WI38 (cell line): Measurements from ENCODE around the gene PLEKHG1.

Experiments
- H3K4me3 ChIP-seq: 2 replicates; pipeline ENCODE4 v1.5.1; 2011; ENCODE audit warnings: low read depth, mild to moderate bottlenecking, control low read depth, low read length
- TF ChIP-seq, protein P1 (sequence below): IDR thresholded peaks from 2 replicates; pipeline ENCODE4 v1.5.1; 2012; ENCODE audit warnings: low read depth, mild to moderate bottlenecking, control low read depth, low read length

The PLEKHG1 gene

GRCh38 chr6:150606647-150607328 is 7.1 kb downstream of the PLEKHG1 start:
- TF ChIP-seq, protein P1, sequence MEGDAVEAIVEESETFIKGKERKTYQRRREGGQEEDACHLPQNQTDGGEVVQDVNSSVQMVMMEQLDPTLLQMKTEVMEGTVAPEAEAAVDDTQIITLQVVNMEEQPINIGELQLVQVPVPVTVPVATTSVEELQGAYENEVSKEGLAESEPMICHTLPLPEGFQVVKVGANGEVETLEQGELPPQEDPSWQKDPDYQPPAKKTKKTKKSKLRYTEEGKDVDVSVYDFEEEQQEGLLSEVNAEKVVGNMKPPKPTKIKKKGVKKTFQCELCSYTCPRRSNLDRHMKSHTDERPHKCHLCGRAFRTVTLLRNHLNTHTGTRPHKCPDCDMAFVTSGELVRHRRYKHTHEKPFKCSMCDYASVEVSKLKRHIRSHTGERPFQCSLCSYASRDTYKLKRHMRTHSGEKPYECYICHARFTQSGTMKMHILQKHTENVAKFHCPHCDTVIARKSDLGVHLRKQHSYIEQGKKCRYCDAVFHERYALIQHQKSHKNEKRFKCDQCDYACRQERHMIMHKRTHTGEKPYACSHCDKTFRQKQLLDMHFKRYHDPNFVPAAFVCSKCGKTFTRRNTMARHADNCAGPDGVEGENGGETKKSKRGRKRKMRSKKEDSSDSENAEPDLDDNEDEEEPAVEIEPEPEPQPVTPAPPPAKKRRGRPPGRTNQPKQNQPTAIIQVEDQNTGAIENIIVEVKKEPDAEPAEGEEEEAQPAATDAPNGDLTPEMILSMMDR: no peak
- no peak overlapping the region for H3K4me3 ChIP-seq

DNA sequence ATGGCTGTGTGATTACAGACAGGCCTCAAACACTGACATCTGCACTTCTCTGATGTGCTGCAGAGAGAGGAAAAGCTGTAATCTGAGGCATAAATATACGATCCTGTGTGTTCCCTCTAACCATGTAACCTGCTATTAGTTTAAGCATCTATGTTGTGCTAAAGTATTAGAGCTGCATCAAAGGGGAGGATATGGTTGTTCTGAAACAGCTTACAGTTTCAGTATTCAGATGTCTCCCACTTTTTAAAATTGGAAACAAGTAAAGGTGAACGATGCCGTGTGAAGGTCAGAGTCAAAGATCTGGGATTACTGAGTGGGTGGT is 7.6 kb downstream of the PLEKHG1 start:
- no peak overlapping the region for H3K4me3 ChIP-seq
- TF ChIP-seq, protein P1: no peak

- TF ChIP-seq, protein P1: no peak
- H3K4me3 ChIP-seq: no peak overlapping the region
These were observed 10.9 kb downstream of the PLEKHG1 start for GRCh38 chr6:150610584-150610983.

DNA sequence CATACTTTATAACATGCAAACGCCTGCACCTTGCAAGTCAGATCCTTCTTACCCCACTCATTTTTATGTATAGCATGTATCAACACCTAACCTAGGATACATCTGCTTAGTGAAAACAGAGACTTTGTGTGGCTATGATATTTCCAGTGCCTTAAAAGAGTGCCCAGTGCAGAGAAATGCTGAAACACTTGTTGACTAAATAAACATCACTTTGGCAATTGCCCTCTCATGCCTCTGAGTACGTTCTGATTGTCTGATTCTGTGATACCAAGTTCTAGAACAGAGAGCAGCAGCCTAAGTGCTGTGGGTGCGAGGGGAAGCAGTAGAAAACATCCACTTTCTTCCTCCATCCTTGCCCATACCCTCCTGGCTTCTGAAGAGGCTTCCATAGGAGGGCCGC is 13.6 kb downstream of the PLEKHG1 start:
- no peak overlapping the region for H3K4me3 ChIP-seq
- TF ChIP-seq, protein P1: no peak

- TF ChIP-seq, protein P1: no peak
- H3K4me3 ChIP-seq: no peak overlapping the region
These were observed 16.3 kb downstream of the PLEKHG1 start for GRCh38 chr6:150615967-150616366.

GRCh38 chr6:150616586-150616985 is 16.9 kb downstream of the PLEKHG1 start:
- TF ChIP-seq, protein P1: no peak
- H3K4me3 ChIP-seq: no peak overlapping the region

DNA sequence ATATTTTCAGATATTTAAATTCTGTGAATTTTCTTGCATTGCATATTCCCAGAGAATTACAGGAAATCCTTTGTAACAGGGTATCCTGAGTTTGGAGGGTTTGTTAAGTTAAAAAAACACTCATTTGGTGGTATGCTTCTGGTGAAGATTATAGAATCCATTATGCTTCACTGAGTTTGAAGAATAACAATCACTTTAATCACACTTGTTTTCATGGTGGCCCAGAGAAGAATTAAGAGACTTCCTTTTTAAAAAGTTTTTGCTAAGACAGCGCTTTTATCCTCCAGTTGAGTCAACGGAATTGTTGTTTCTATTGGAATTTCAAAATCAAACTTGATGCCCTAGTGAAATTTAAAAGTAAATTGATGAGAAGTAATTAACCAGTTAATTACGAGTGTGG is 17.4 kb downstream of the PLEKHG1 start:
- no peak overlapping the region for H3K4me3 ChIP-seq
- TF ChIP-seq, protein P1: no peak
